HepG2 (cell line): Measurements from ENCODE around the gene SLC13A5.

Source experiments
- MYC ChIP-seq: sonication (generic); formaldehyde crosslinking; IDR thresholded peaks from 2 replicates; pipeline ENCODE4 v1.9.0; 2021; ENCODE audit warnings: missing genetic modification reagents, borderline replicate concordance
- POLR2A ChIP-seq, 2 experiments: IDR thresholded peaks; 2 replicates each; pipeline ENCODE4 v1.6.1; 2011; ENCODE audit warnings: low read depth in 2 of 2, low read length in 2 of 2, mild to moderate bottlenecking in 1 of 2, moderate library complexity in 1 of 2; ENCODE audit not compliant: insufficient read depth in 1 of 2
- TF ChIP-seq, protein P1 (sequence below): sonication (generic); formaldehyde crosslinking; IDR thresholded peaks from 2 replicates; pipeline ENCODE4 v1.5.0; 2020; ENCODE audit warnings: mild to moderate bottlenecking, missing genetic modification reagents, moderate library complexity
- TF ChIP-seq, protein P2 (sequence below): IDR thresholded peaks from 2 replicates; pipeline ENCODE4 v1.6.1; 2012; ENCODE audit warnings: low read depth, low read length, improper control_type of control experiment

DNA sequence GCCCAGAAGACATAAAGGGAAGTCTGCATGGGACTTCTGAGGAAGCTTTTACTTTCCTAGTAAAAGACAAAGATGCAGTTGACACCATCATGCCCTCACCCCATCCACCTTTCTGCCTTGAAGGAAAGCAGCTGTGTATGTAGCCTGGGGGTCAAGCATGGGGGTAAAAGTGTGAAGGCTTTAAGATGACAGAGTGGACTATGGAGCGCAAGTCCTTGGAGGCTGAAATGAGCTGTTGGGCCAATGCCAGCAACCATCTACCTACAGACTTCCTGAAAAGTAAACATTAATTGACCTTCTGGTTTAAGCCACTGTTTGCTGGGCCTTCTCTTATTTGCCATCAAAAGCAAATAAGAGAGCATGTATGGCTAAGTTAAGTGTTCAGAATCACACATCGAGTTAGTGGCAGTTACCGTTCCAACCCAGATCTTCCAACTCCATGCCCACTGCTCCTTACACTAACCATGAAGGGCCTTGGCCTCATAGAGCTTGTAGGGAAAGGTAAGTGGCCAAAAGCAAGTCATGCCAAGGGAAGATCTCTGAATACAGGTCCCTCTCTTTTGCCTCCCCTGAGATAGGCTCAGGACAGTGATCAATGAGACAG, 30.0 kb downstream of the SLC13A5 start:
- TF ChIP-seq POLR2A (IDR thresholded peaks at IDR 0.05; ENCODE audit: insufficient read depth in 1 of 2, low read depth in 2 of 2, low read length in 2 of 2), result peak in 1 of 2 experiments; percentile 10; a peak in 2 of 4 replicates
- TF ChIP-seq MYC (CRISPR knock-in tag), result no peak
- TF ChIP-seq, protein P1, sequence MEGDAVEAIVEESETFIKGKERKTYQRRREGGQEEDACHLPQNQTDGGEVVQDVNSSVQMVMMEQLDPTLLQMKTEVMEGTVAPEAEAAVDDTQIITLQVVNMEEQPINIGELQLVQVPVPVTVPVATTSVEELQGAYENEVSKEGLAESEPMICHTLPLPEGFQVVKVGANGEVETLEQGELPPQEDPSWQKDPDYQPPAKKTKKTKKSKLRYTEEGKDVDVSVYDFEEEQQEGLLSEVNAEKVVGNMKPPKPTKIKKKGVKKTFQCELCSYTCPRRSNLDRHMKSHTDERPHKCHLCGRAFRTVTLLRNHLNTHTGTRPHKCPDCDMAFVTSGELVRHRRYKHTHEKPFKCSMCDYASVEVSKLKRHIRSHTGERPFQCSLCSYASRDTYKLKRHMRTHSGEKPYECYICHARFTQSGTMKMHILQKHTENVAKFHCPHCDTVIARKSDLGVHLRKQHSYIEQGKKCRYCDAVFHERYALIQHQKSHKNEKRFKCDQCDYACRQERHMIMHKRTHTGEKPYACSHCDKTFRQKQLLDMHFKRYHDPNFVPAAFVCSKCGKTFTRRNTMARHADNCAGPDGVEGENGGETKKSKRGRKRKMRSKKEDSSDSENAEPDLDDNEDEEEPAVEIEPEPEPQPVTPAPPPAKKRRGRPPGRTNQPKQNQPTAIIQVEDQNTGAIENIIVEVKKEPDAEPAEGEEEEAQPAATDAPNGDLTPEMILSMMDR, result no peak
- TF ChIP-seq, protein P2, sequence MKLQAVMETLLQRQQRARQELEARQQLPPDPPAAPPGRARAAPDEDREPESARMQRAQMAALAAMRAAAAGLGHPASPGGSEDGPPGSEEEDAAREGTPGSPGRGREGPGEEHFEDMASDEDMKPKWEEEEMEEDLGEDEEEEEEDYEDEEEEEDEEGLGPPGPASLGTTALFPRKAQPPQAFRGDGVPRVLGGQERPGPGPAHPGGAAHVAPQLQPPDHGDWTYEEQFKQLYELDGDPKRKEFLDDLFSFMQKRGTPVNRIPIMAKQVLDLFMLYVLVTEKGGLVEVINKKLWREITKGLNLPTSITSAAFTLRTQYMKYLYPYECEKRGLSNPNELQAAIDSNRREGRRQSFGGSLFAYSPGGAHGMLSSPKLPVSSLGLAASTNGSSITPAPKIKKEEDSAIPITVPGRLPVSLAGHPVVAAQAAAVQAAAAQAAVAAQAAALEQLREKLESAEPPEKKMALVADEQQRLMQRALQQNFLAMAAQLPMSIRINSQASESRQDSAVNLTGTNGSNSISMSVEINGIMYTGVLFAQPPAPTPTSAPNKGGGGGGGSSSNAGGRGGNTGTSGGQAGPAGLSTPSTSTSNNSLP, result 0 out of 2 replicates have a peak, but pooled peaks have one; percentile 42
